Measurements from ENCODE around the gene CHRND.

The CHRND gene

GRCh38 chr2:232511336-232511890, 14.5 kb upstream of the CHRND start:
- Histone ChIP-seq H3K79me2 (ENCODE audit: insufficient read depth, low read length) (no peaks in the 10 kb centered on the region), H4K20me1 (ENCODE audit: insufficient read depth, low read length) (no peaks in the 10 kb centered on the region; the same call in 1 of the 2 replicates), H3K4me2 (ENCODE audit: insufficient read depth, low read length) (no peak overlapping the region), H3K27me3 (ENCODE audit: insufficient read depth, low read length, poor library complexity) (no peaks in the 10 kb centered on the region), H3K4me1 (ENCODE audit: insufficient read depth, low read length) (no peaks in the 10 kb centered on the region), H2AFZ (ENCODE audit: low read depth, low read length) (no peak overlapping the region), H3K36me3 (ENCODE audit: insufficient read depth, low read length) (no peaks in the 10 kb centered on the region), H3K27ac (ENCODE audit: low read length) (no peak overlapping the region), H3K9ac (ENCODE audit: low read depth, low read length) (no peak overlapping the region), H3K4me3 (ENCODE audit: low read depth in 1 of 2, low read length in 2 of 2) (no peak overlapping the region), H3K9me3 (ENCODE audit: insufficient read depth, low read length, severe bottlenecking) (no peaks in the 10 kb centered on the region)
- ATAC-seq (ENCODE audit: insufficient read depth, low read depth): no peak
- TF ChIP-seq EZH2 (IDR thresholded peaks at IDR 0.05; ENCODE audit: borderline replicate concordance, low read depth, low read length, severe bottlenecking): no peak
- TF ChIP-seq CTCF (IDR thresholded peaks at IDR 0.05; ENCODE audit: borderline replicate concordance, extremely low read depth, low read length, poor library complexity, severe bottlenecking): no peak
- no peak for DNase-seq

- no peaks in the 10 kb centered on the region for H3K79me2 ChIP-seq (ENCODE audit: insufficient read depth, low read length)
- no peaks in the 10 kb centered on the region for H3K27me3 ChIP-seq (ENCODE audit: insufficient read depth, low read length, poor library complexity)
- no peaks in the 10 kb centered on the region for H3K4me1 ChIP-seq (ENCODE audit: insufficient read depth, low read length)
- no peak for TF ChIP-seq EZH2 (IDR thresholded peaks at IDR 0.05; ENCODE audit: borderline replicate concordance, low read depth, low read length, severe bottlenecking)
- TF ChIP-seq CTCF (IDR thresholded peaks at IDR 0.05; ENCODE audit: borderline replicate concordance, extremely low read depth, low read length, poor library complexity, severe bottlenecking): no peak
- no peak for ATAC-seq (ENCODE audit: insufficient read depth, low read depth)
- no peaks in the 10 kb centered on the region for H3K36me3 ChIP-seq (ENCODE audit: insufficient read depth, low read length)
- no peaks in the 10 kb centered on the region for H4K20me1 ChIP-seq (ENCODE audit: insufficient read depth, low read length)
- H3K9ac ChIP-seq (ENCODE audit: low read depth, low read length): no peak overlapping the region
- H3K4me3 ChIP-seq (ENCODE audit: low read depth in 1 of 2, low read length in 2 of 2): no peak overlapping the region
- H3K4me2 ChIP-seq (ENCODE audit: insufficient read depth, low read length): no peak overlapping the region
- H2AFZ ChIP-seq (ENCODE audit: low read depth, low read length): no peak overlapping the region
- H3K9me3 ChIP-seq (ENCODE audit: insufficient read depth, low read length, severe bottlenecking): no peaks in the 10 kb centered on the region
- DNase-seq: no peak
- no peak overlapping the region for H3K27ac ChIP-seq (ENCODE audit: low read length)
These were observed 13.4 kb upstream of the CHRND start for GRCh38 chr2:232512602-232513001.

DNA sequence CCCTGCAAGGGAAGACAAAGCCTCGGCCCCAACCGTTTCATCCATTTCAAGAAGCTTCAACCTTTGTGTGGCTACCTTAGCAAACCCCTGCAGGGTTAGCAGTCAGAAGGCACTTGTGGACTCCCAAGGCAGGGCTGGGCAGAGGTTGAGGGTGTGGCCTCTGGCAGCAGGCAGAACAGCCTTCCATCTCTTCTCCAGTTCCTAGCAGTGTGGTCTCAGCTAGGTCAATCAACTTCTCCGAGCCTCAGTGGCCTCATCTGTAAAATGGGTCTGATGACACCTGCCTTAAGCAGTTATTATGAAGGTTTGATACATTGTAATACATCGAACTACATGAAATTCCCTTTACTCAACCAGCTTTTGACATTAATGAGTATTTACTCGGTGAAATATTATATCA, 12.6 kb upstream of the CHRND start:
- Histone ChIP-seq H3K27me3 (ENCODE audit: insufficient read depth, low read length, poor library complexity) (no peaks in the 10 kb centered on the region), H3K9me3 (ENCODE audit: insufficient read depth, low read length, severe bottlenecking) (no peaks in the 10 kb centered on the region), H2AFZ (ENCODE audit: low read depth, low read length) (no peak overlapping the region), H3K4me3 (ENCODE audit: low read depth in 1 of 2, low read length in 2 of 2) (no peak overlapping the region), H3K27ac (ENCODE audit: low read length) (no peak overlapping the region), H3K79me2 (ENCODE audit: insufficient read depth, low read length) (no peaks in the 10 kb centered on the region), H3K9ac (ENCODE audit: low read depth, low read length) (no peak overlapping the region), H3K4me2 (ENCODE audit: insufficient read depth, low read length) (no peak overlapping the region), H3K36me3 (ENCODE audit: insufficient read depth, low read length) (no peaks in the 10 kb centered on the region), H4K20me1 (ENCODE audit: insufficient read depth, low read length) (no peaks in the 10 kb centered on the region), H3K4me1 (ENCODE audit: insufficient read depth, low read length) (no peaks in the 10 kb centered on the region)
- DNase-seq: no peak
- ATAC-seq (ENCODE audit: insufficient read depth, low read depth): no peak
- TF ChIP-seq CTCF (IDR thresholded peaks at IDR 0.05; ENCODE audit: borderline replicate concordance, extremely low read depth, low read length, poor library complexity, severe bottlenecking) (no peak), EZH2 (IDR thresholded peaks at IDR 0.05; ENCODE audit: borderline replicate concordance, low read depth, low read length, severe bottlenecking) (no peak)

- H3K36me3 ChIP-seq (ENCODE audit: insufficient read depth, low read length): no peaks in the 10 kb centered on the region
- no peaks in the 10 kb centered on the region for H3K27me3 ChIP-seq (ENCODE audit: insufficient read depth, low read length, poor library complexity)
- H3K79me2 ChIP-seq (ENCODE audit: insufficient read depth, low read length): no peaks in the 10 kb centered on the region
- no peaks in the 10 kb centered on the region for H3K9me3 ChIP-seq (ENCODE audit: insufficient read depth, low read length, severe bottlenecking)
- H3K9ac ChIP-seq (ENCODE audit: low read depth, low read length): no peak overlapping the region
- H3K4me3 ChIP-seq (ENCODE audit: low read depth in 1 of 2, low read length in 2 of 2): no peak overlapping the region
- no peak overlapping the region for H2AFZ ChIP-seq (ENCODE audit: low read depth, low read length)
- no peak overlapping the region for H3K4me2 ChIP-seq (ENCODE audit: insufficient read depth, low read length)
- no peaks in the 10 kb centered on the region for H4K20me1 ChIP-seq (ENCODE audit: insufficient read depth, low read length)
- TF ChIP-seq CTCF (IDR thresholded peaks at IDR 0.05; ENCODE audit: borderline replicate concordance, extremely low read depth, low read length, poor library complexity, severe bottlenecking): no peak
- TF ChIP-seq EZH2 (IDR thresholded peaks at IDR 0.05; ENCODE audit: borderline replicate concordance, low read depth, low read length, severe bottlenecking): no peak
- no peak overlapping the region for H3K27ac ChIP-seq (ENCODE audit: low read length)
- no peak for DNase-seq
- ATAC-seq (ENCODE audit: insufficient read depth, low read depth): no peak
- H3K4me1 ChIP-seq (ENCODE audit: insufficient read depth, low read length): no peaks in the 10 kb centered on the region
These were observed 10.3 kb upstream of the CHRND start for GRCh38 chr2:232515639-232516038.
